ENCODE data around the gene HID1. TPM values are rescaled to one million over a fixed set of nuclear protein-coding genes. Genes with fewer than 3 reads are reported as not detected.
A peak's percentile ranks its signal among the peaks of the same experiment; 100 is the strongest.
"Not testable (repeated sequence)": the region's sequence is repeated elsewhere in the genome, so short reads cannot be mapped to it uniquely, and the experiment has no call there.

HID1 gene
- total RNA-seq, 1 donor from 2014 or later: 16.1 TPM

GRCh38 chr17:75003070-75003956 lies 30.8 kb upstream of the HID1 start:
- no peak for ATAC-seq
- intact Hi-C loops (cut with DNase I): no loop called here

GRCh38 chr17:75001915-75002843 lies 29.6 kb upstream of the HID1 start:
- DNase-seq (ENCODE audit: low spot score): no peak
- no peak for ATAC-seq
- intact Hi-C loops (cut with DNase I): no loop called here

More at GRCh38 chr17:75003070-75003956, 30.8 kb upstream of the HID1 start:
- no peak for DNase-seq (ENCODE audit: low spot score)

GRCh38 chr17:74999523-74999922 lies 27.0 kb upstream of the HID1 start:
- intact Hi-C loops (cut with DNase I): no loop called here
- ATAC-seq (no peak), DNase-seq (ENCODE audit: low spot score) (no peak)

- intact Hi-C loops (cut with DNase I): no loop called here
- ATAC-seq: no peak
- DNase-seq (ENCODE audit: low spot score): no peak
Measured at GRCh38 chr17:74998783-74999182, 26.2 kb upstream of the HID1 start.

GRCh38 chr17:74995847-74996246 lies 23.3 kb upstream of the HID1 start:
- no peak for ATAC-seq
- DNase-seq (ENCODE audit: low spot score): no peak
- intact Hi-C loops (cut with DNase I): no loop called here

GRCh38 chr17:74994440-74994839 lies 21.9 kb upstream of the HID1 start:
- intact Hi-C loops (cut with DNase I): no loop called here
- ATAC-seq (no peak), DNase-seq (ENCODE audit: low spot score) (no peak)

GRCh38 chr17:74992223-74992622 lies 19.7 kb upstream of the HID1 start:
- ATAC-seq: no peak
- intact Hi-C loops (cut with DNase I): no loop called here
- no peak for DNase-seq (ENCODE audit: low spot score)

- no peak for ATAC-seq
- intact Hi-C loops (cut with DNase I): no loop called here
- DNase-seq (ENCODE audit: low spot score): no peak
Measured at GRCh38 chr17:74990581-74991105, 18.1 kb upstream of the HID1 start.

GRCh38 chr17:74987909-74988711 lies 15.6 kb upstream of the HID1 start:
- ATAC-seq: peak; percentile 92
- intact Hi-C loops (cut with DNase I): no loop called here
- DNase-seq (ENCODE audit: low spot score): peak; percentile 94

GRCh38 chr17:74987418-74987908 lies 14.9 kb upstream of the HID1 start, which contains the start of gene CDR2L:
TSS of gene CDR2L (plus strand) at chr17:74987632. CDS start at chr17:74988044, 412 bp downstream.
- intact Hi-C loops (cut with DNase I): no loop called here
- DNase-seq (ENCODE audit: low spot score) (peak; percentile 98), ATAC-seq (peak; percentile 92)

GRCh38 chr17:74986206-74986576 lies 13.6 kb upstream of the HID1 start:
- ATAC-seq: no peak
- no peak for DNase-seq (ENCODE audit: low spot score)
- intact Hi-C loops (cut with DNase I): no loop called here

GRCh38 chr17:74982663-74983313 lies 10.2 kb upstream of the HID1 start:
- ATAC-seq; DNase-seq (ENCODE audit: low spot score); intact Hi-C loops (cut with DNase I): not testable (repeated sequence)

- DNase-seq (ENCODE audit: low spot score) (peak; percentile 79), ATAC-seq (peak; percentile 90)
- intact Hi-C loops (cut with DNase I): no loop called here
Measured at GRCh38 chr17:74981979-74982662, 9.6 kb upstream of the HID1 start.

- no peak for DNase-seq (ENCODE audit: low spot score)
- ATAC-seq: peak; percentile 33
- intact Hi-C loops (cut with DNase I): no loop called here
Measured at GRCh38 chr17:74981318-74981978, 8.9 kb upstream of the HID1 start.

- intact Hi-C loops (cut with DNase I): no loop called here
- ATAC-seq (no peak), DNase-seq (ENCODE audit: low spot score) (no peak)
Measured at GRCh38 chr17:74979408-74980146, 7.0 kb upstream of the HID1 start.

GRCh38 chr17:74978240-74978639 lies 5.7 kb upstream of the HID1 start:
- intact Hi-C loops (cut with DNase I): no loop called here
- no peak for DNase-seq (ENCODE audit: low spot score)
- no peak for ATAC-seq
